NCI-H187 treated with DMSO at 0.1 percent for 48 hours (cell line): ENCODE results near the gene VSTM2A.

Source experiments
- DNase-seq: peaks from one replicate; lab custom pipeline; 2025; lab: John Stamatoyannopoulos, UW

The VSTM2A gene

GRCh38 chr7:54615537-54615936, 73.4 kb downstream of the VSTM2A start:
- no peak for DNase-seq
